HEK293 (cell line): Measurements from ENCODE around the gene BLTP3B.

ENCODE experiments used
- BCL6B ChIP-seq: fragments of 450-650 bp; formaldehyde crosslinking; IDR thresholded peaks from 2 replicates; pipeline ENCODE4 v1.5.1; 2017; ENCODE audit warnings: missing biosample characterization, missing genetic modification characterization
- ZNF148 ChIP-seq: fragments of 450-650 bp; formaldehyde crosslinking; IDR thresholded peaks from 2 replicates; pipeline ENCODE4 v1.5.0; 2017; ENCODE audit warnings: missing biosample characterization, missing genetic modification characterization, borderline replicate concordance
- ZNF324 ChIP-seq: fragments of 450-650 bp; formaldehyde crosslinking; IDR thresholded peaks from 2 replicates; pipeline ENCODE4 v1.5.1; 2016; ENCODE audit warnings: missing biosample characterization, missing genetic modification characterization
- TF ChIP-seq, protein P1 (sequence below): fragments of 450-650 bp; formaldehyde crosslinking; IDR thresholded peaks from 2 replicates; pipeline ENCODE4 v1.5.1; 2016; ENCODE audit warnings: missing biosample characterization, missing genetic modification characterization

GRCh38 chr12:100187068-100187467 is 44.4 kb upstream of the BLTP3B start:
- no peak for TF ChIP-seq ZNF148
- TF ChIP-seq, protein P1, sequence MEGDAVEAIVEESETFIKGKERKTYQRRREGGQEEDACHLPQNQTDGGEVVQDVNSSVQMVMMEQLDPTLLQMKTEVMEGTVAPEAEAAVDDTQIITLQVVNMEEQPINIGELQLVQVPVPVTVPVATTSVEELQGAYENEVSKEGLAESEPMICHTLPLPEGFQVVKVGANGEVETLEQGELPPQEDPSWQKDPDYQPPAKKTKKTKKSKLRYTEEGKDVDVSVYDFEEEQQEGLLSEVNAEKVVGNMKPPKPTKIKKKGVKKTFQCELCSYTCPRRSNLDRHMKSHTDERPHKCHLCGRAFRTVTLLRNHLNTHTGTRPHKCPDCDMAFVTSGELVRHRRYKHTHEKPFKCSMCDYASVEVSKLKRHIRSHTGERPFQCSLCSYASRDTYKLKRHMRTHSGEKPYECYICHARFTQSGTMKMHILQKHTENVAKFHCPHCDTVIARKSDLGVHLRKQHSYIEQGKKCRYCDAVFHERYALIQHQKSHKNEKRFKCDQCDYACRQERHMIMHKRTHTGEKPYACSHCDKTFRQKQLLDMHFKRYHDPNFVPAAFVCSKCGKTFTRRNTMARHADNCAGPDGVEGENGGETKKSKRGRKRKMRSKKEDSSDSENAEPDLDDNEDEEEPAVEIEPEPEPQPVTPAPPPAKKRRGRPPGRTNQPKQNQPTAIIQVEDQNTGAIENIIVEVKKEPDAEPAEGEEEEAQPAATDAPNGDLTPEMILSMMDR (tag by site-specific recombination), result no peak
- TF ChIP-seq ZNF324 (tag by site-specific recombination), result no peak
- TF ChIP-seq BCL6B (tag by site-specific recombination), result no peak
